ENCODE data around the gene GRM5. TPM values are rescaled to one million over a fixed set of nuclear protein-coding genes. Genes with fewer than 3 reads are reported as not detected.
"Not testable (repeated sequence)": the region's sequence is repeated elsewhere in the genome, so short reads cannot be mapped to it uniquely, and the experiment has no call there.

GRM5 gene
- total and polyA plus RNA-seq, 4 donors, result not detected

DNA sequence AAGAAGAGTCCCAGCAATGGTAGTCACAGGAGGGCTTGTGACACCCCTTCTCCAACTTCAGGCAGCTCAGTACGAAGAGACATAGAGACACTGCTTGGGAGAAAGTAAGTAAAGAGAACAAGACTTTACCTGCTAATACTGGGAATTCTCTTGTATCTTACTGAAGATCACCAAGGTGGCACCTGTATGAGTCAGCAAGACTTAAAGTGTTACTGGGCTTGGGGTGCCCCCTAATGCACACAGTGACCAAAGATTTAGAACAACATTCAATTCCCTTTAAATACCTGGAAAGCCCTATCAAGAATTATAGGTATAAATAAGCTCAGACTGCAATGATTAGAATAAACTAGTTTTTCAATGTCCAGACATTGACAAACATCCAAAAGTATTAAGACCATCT is 148.7 kb downstream of the GRM5 start:
- not testable (repeated sequence) for H3K4me1 ChIP-seq (ENCODE audit: control insufficient read depth in 4 of 4, insufficient read depth in 4 of 4, low read length in 3 of 4); H3K9me3 ChIP-seq (ENCODE audit: control insufficient read depth in 4 of 4, low read length in 3 of 4); H3K27me3 ChIP-seq (ENCODE audit: control insufficient read depth in 4 of 4, insufficient read depth in 4 of 4, low read length in 3 of 4); H3K9ac ChIP-seq (ENCODE audit: low read depth in 1 of 2, low read length in 2 of 2); H3K27ac ChIP-seq (ENCODE audit: low read depth in 1 of 2, low read length in 2 of 2); H3K36me3 ChIP-seq (ENCODE audit: control insufficient read depth in 4 of 4, insufficient read depth in 3 of 4, low read depth in 1 of 4, low read length in 3 of 4); DNase-seq (ENCODE audit: low spot score); H3K4me3 ChIP-seq (ENCODE audit: low read depth in 1 of 3, low read length in 3 of 3)
- 83% methylated on average over 1 of the region's 1 CpG for WGBS

DNA sequence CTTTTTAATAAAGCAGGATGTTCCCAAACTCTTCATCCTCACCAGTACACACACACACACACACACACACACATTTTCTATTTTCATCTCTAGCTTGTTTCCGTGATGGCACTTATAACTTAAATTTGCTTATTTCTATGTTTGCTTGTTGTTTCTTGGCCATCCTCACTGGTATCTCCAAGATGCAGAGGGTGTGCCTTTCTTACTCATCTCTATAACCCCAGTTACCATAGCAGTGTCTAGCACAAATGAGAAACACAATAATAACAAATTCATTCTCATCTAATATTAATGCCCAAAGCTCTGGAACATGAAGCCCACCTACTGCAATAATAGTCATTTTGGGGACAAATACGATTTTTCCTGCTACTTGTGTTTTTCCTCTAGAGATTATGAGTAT is 156.3 kb downstream of the GRM5 start:
- Histone ChIP-seq H3K27ac (ENCODE audit: low read depth in 1 of 2, low read length in 2 of 2) (no peak overlapping the region), H3K4me1 (ENCODE audit: control insufficient read depth in 4 of 4, insufficient read depth in 4 of 4, low read length in 3 of 4) (no peaks in the 10 kb centered on the region), H3K36me3 (ENCODE audit: control insufficient read depth in 4 of 4, insufficient read depth in 3 of 4, low read depth in 1 of 4, low read length in 3 of 4) (no peaks in the 10 kb centered on the region), H3K9me3 (ENCODE audit: control insufficient read depth in 4 of 4, low read length in 3 of 4) (no peaks in the 10 kb centered on the region), H3K4me3 (ENCODE audit: low read depth in 1 of 3, low read length in 3 of 3) (no peak overlapping the region), H3K27me3 (ENCODE audit: control insufficient read depth in 4 of 4, insufficient read depth in 4 of 4, low read length in 3 of 4) (peaks cover 0 to 2% (median 0%) of the 10 kb centered on the region in 4 donors), H3K9ac (ENCODE audit: low read depth in 1 of 2, low read length in 2 of 2) (no peak overlapping the region)
- no peak for DNase-seq (ENCODE audit: low spot score)
- TF ChIP-seq FOXA1 (IDR thresholded peaks at IDR 0.05), result no peak
- TF ChIP-seq EGR1 (IDR thresholded peaks at IDR 0.05; ENCODE audit: low read depth in 2 of 2), result no peak
- no peak for TF ChIP-seq GABPA (IDR thresholded peaks at IDR 0.05 in 1 of 2, conservative IDR thresholded peaks at IDR 0.05 in 1 of 2)
- TF ChIP-seq, protein P1, sequence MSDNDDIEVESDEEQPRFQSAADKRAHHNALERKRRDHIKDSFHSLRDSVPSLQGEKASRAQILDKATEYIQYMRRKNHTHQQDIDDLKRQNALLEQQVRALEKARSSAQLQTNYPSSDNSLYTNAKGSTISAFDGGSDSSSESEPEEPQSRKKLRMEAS (IDR thresholded peaks at IDR 0.05), result no peak
- no peak for TF ChIP-seq NR2F2 (IDR thresholded peaks at IDR 0.05)
- TF ChIP-seq JUND (IDR thresholded peaks at IDR 0.05), result no peak
- TF ChIP-seq SP1 (IDR thresholded peaks at IDR 0.05), result no peak
- TF ChIP-seq HNF4A (conservative IDR thresholded peaks at IDR 0.05), result no peak
- TF ChIP-seq, protein P2, sequence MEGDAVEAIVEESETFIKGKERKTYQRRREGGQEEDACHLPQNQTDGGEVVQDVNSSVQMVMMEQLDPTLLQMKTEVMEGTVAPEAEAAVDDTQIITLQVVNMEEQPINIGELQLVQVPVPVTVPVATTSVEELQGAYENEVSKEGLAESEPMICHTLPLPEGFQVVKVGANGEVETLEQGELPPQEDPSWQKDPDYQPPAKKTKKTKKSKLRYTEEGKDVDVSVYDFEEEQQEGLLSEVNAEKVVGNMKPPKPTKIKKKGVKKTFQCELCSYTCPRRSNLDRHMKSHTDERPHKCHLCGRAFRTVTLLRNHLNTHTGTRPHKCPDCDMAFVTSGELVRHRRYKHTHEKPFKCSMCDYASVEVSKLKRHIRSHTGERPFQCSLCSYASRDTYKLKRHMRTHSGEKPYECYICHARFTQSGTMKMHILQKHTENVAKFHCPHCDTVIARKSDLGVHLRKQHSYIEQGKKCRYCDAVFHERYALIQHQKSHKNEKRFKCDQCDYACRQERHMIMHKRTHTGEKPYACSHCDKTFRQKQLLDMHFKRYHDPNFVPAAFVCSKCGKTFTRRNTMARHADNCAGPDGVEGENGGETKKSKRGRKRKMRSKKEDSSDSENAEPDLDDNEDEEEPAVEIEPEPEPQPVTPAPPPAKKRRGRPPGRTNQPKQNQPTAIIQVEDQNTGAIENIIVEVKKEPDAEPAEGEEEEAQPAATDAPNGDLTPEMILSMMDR (IDR thresholded peaks at IDR 0.05; ENCODE audit: low read depth, low read length, missing input control), result no peak
- TF ChIP-seq, protein P3, sequence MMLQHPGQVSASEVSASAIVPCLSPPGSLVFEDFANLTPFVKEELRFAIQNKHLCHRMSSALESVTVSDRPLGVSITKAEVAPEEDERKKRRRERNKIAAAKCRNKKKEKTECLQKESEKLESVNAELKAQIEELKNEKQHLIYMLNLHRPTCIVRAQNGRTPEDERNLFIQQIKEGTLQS (IDR thresholded peaks at IDR 0.05), result no peak
- TF ChIP-seq FOXA2 (IDR thresholded peaks at IDR 0.05), result no peak
- TF ChIP-seq YY1 (IDR thresholded peaks at IDR 0.05), result no peak
- TF ChIP-seq, protein P4, sequence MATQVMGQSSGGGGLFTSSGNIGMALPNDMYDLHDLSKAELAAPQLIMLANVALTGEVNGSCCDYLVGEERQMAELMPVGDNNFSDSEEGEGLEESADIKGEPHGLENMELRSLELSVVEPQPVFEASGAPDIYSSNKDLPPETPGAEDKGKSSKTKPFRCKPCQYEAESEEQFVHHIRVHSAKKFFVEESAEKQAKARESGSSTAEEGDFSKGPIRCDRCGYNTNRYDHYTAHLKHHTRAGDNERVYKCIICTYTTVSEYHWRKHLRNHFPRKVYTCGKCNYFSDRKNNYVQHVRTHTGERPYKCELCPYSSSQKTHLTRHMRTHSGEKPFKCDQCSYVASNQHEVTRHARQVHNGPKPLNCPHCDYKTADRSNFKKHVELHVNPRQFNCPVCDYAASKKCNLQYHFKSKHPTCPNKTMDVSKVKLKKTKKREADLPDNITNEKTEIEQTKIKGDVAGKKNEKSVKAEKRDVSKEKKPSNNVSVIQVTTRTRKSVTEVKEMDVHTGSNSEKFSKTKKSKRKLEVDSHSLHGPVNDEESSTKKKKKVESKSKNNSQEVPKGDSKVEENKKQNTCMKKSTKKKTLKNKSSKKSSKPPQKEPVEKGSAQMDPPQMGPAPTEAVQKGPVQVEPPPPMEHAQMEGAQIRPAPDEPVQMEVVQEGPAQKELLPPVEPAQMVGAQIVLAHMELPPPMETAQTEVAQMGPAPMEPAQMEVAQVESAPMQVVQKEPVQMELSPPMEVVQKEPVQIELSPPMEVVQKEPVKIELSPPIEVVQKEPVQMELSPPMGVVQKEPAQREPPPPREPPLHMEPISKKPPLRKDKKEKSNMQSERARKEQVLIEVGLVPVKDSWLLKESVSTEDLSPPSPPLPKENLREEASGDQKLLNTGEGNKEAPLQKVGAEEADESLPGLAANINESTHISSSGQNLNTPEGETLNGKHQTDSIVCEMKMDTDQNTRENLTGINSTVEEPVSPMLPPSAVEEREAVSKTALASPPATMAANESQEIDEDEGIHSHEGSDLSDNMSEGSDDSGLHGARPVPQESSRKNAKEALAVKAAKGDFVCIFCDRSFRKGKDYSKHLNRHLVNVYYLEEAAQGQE (IDR thresholded peaks at IDR 0.05), result no peak
- no peak for TF ChIP-seq RAD21 (IDR thresholded peaks at IDR 0.05)
- no peak for TF ChIP-seq TAF1 (conservative IDR thresholded peaks at IDR 0.05)
- WGBS, result 71% methylated on average over 2 of the region's 2 CpGs

DNA sequence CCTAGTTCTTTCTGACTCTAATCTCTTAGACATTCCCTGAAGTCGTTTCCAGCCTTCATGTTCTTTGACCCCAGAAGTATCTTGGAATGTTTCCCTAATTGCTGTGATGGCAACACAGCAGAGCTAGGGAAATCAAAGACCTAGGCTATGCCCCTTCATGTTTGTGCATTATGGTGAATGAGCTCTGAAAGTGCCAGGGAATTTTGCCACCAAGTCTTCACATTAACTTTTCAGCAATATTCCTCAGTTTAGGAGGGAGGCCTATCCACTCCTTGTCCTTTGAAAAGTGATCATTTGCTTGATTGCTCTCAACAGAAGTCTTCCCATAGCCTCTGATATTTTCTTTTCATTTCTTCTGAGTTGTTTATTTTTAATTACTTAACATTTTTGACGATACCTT is 164.3 kb downstream of the GRM5 start:
- not testable (repeated sequence) for H3K36me3 ChIP-seq (ENCODE audit: control insufficient read depth in 4 of 4, insufficient read depth in 3 of 4, low read depth in 1 of 4, low read length in 3 of 4); H3K27ac ChIP-seq (ENCODE audit: low read depth in 1 of 2, low read length in 2 of 2); H3K4me3 ChIP-seq (ENCODE audit: low read depth in 1 of 3, low read length in 3 of 3); H3K4me1 ChIP-seq (ENCODE audit: control insufficient read depth in 4 of 4, insufficient read depth in 4 of 4, low read length in 3 of 4); H3K9ac ChIP-seq (ENCODE audit: low read depth in 1 of 2, low read length in 2 of 2); H3K27me3 ChIP-seq (ENCODE audit: control insufficient read depth in 4 of 4, insufficient read depth in 4 of 4, low read length in 3 of 4); DNase-seq (ENCODE audit: low spot score); H3K9me3 ChIP-seq (ENCODE audit: control insufficient read depth in 4 of 4, low read length in 3 of 4)
- 38% methylated on average over 2 of the region's 2 CpGs for WGBS

DNA sequence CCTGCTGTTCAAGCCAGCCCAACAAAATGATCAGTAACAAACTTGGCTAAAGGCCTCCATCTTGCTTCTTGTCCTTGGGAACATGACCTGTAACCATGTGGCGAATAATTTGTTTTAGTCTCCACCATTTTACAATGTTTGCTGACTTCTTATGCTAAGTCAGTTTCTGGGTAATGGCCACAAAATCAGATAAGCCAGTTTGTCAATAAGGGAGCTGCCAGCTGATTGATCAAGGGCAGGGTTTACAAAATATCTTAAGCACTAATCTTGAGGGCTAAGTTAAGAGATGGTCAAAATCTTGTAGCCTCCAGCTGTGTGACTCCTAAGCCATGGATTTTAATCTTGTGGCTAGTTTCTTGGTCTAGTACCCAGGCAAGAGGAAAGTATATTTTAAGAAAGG is 176.9 kb downstream of the GRM5 start:
- H3K4me1 ChIP-seq (ENCODE audit: control insufficient read depth in 4 of 4, insufficient read depth in 4 of 4, low read length in 3 of 4); H3K27ac ChIP-seq (ENCODE audit: low read depth in 1 of 2, low read length in 2 of 2); H3K4me3 ChIP-seq (ENCODE audit: low read depth in 1 of 3, low read length in 3 of 3); DNase-seq (ENCODE audit: low spot score); H3K9me3 ChIP-seq (ENCODE audit: control insufficient read depth in 4 of 4, low read length in 3 of 4); H3K9ac ChIP-seq (ENCODE audit: low read depth in 1 of 2, low read length in 2 of 2); H3K27me3 ChIP-seq (ENCODE audit: control insufficient read depth in 4 of 4, insufficient read depth in 4 of 4, low read length in 3 of 4); H3K36me3 ChIP-seq (ENCODE audit: control insufficient read depth in 4 of 4, insufficient read depth in 3 of 4, low read depth in 1 of 4, low read length in 3 of 4): not testable (repeated sequence)
- WGBS, result 42% methylated on average over 1 of the region's 1 CpG
